ENCODE data around the gene SMO. TPM values are rescaled to one million over a fixed set of nuclear protein-coding genes. Genes with fewer than 3 reads are reported as not detected.

The SMO gene
- total and polyA plus RNA-seq, 9 of the 15 experiments (the other 6 are each of a cell fraction or from before 2014, with no cell fraction given) = 0.05 to 0.13 (median 0.10) TPM; not detected in 5

DNA sequence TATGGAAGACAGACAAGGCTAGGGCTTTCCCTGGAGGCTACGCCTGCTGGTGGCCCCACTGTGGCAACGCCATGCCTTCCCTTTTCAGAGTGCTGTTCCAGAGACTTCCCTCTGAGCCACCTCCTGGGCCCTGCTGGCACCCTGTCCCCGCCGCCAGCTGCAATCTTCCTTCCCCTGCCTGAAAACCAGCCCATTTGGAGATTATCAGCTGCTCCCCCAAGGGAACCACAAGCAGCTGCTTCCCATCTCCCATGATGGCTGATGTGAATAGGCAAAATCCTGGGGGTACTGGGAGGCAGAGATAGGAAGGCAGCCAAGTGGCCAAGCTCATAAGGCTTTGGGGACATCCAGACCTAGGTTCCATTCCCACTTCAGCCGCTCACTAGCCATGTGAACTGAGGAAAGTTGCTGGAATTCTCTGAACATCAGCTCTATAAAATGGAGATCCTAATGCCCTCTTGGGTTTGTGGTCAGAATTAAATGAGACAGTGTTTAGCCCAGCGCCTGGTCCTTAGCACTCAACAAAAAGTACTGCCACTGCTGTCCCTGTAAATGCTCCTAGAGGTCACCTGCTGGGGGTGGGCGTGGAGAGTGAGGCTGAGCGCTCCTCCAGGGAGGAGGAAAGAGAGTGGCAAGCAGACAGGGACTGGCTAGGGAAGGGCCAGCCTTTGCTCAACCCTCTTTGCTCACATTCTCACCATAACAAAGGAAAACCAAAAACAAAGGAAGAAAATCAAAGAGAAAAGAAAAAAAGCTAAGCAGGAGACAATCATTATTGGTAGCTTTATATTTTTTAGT is 38.0 kb upstream of the SMO start (continued):
- TF ChIP-seq, protein P1, sequence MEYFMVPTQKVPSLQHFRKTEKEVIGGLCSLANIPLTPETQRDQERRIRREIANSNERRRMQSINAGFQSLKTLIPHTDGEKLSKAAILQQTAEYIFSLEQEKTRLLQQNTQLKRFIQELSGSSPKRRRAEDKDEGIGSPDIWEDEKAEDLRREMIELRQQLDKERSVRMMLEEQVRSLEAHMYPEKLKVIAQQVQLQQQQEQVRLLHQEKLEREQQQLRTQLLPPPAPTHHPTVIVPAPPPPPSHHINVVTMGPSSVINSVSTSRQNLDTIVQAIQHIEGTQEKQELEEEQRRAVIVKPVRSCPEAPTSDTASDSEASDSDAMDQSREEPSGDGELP (CRISPR knock-in tag; IDR thresholded peaks at IDR 0.05; ENCODE audit: borderline replicate concordance) = peak; percentile 99
- TF ChIP-seq ZC3H8 (IDR thresholded peaks at IDR 0.05) (no peak), ZBTB1 (CRISPR knock-in tag; IDR thresholded peaks at IDR 0.05; ENCODE audit: borderline replicate concordance, low read depth) (peak; percentile 53; the same call in 1 of the 2 replicates), CHD4 (IDR thresholded peaks at IDR 0.05; ENCODE audit: insufficient read depth, insufficient replicate concordance, low read depth, low read length, poor library complexity, severe bottlenecking) (no peak), NCOA1 (IDR thresholded peaks at IDR 0.05; ENCODE audit: low read depth) (peak; percentile 85; the same call in 1 of the 2 replicates), NR4A1 (CRISPR knock-in tag; IDR thresholded peaks at IDR 0.05) (no peak), NR4A1 (tag; IDR thresholded peaks at IDR 0.05) (peak; percentile 96), NONO (IDR thresholded peaks at IDR 0.05; ENCODE audit: low read depth in 2 of 2, low read length in 1 of 2) (0 out of 4 replicates have a peak, but pooled peaks of 1 of the 2 experiments have one; percentile 36), NR2F6 (CRISPR knock-in tag; IDR thresholded peaks at IDR 0.05) (no peak), FOXP1 (CRISPR knock-in tag; IDR thresholded peaks at IDR 0.05) (no peak), ZNF586 (CRISPR knock-in tag; conservative IDR thresholded peaks at IDR 0.05) (0 out of 2 replicates have a peak, but pooled peaks have one; percentile 65), SOX6 (IDR thresholded peaks at IDR 0.05) (peak; percentile 88), RHOXF2B (CRISPR knock-in tag; conservative IDR thresholded peaks at IDR 0.05) (no peak), ZNF274 (IDR thresholded peaks at IDR 0.05; ENCODE audit: borderline replicate concordance, low read depth, low read length) (peak; percentile 61; the same call in 1 of the 2 replicates), RBFOX2 (IDR thresholded peaks at IDR 0.05; ENCODE audit: low read depth, low read length) (no peak), ZNF212 (CRISPR knock-in tag; IDR thresholded peaks at IDR 0.05) (peak; percentile 84; the same call in 1 of the 2 replicates), RBM25 (IDR thresholded peaks at IDR 0.05; ENCODE audit: low read depth, low read length, severe bottlenecking) (no peak), BCOR (IDR thresholded peaks at IDR 0.05) (peak; percentile 90), SAFB (IDR thresholded peaks at IDR 0.05; ENCODE audit: borderline replicate concordance, low read depth, low read length) (no peak), POLR3A (IDR thresholded peaks at IDR 0.05; ENCODE audit: borderline replicate concordance, extremely low read depth, insufficient read depth, insufficient read length) (no peak), POLR2AphosphoS2 (IDR thresholded peaks at IDR 0.05; ENCODE audit: low read length) (no peak), MCM3 (IDR thresholded peaks at IDR 0.05) (no peak), MYNN (IDR thresholded peaks at IDR 0.05) (peak; percentile 94), MYNN (CRISPR knock-in tag; IDR thresholded peaks at IDR 0.05) (no peak)
- TF ChIP-seq, protein P2, sequence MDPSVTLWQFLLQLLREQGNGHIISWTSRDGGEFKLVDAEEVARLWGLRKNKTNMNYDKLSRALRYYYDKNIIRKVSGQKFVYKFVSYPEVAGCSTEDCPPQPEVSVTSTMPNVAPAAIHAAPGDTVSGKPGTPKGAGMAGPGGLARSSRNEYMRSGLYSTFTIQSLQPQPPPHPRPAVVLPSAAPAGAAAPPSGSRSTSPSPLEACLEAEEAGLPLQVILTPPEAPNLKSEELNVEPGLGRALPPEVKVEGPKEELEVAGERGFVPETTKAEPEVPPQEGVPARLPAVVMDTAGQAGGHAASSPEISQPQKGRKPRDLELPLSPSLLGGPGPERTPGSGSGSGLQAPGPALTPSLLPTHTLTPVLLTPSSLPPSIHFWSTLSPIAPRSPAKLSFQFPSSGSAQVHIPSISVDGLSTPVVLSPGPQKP (CRISPR knock-in tag; IDR thresholded peaks at IDR 0.05) = no peak
- TF ChIP-seq, protein P3, sequence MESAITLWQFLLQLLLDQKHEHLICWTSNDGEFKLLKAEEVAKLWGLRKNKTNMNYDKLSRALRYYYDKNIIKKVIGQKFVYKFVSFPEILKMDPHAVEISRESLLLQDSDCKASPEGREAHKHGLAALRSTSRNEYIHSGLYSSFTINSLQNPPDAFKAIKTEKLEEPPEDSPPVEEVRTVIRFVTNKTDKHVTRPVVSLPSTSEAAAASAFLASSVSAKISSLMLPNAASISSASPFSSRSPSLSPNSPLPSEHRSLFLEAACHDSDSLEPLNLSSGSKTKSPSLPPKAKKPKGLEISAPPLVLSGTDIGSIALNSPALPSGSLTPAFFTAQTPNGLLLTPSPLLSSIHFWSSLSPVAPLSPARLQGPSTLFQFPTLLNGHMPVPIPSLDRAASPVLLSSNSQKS (CRISPR knock-in tag; IDR thresholded peaks at IDR 0.05) = peak; percentile 63; the same call in 1 of the 2 replicates

Data from K562 (cell line).